Measurements from ENCODE around the gene MMADHC. TPM values are rescaled to one million over a fixed set of nuclear protein-coding genes. Genes with fewer than 3 reads are reported as not detected.

Gene MMADHC
- total and polyA plus RNA-seq, 2 experiments from 2014 or later, result 138 to 158 TPM

GRCh38 chr2:149579972-149580882, 7.3 kb downstream of the MMADHC start:
- TF ChIP-seq CTCF (IDR thresholded peaks at IDR 0.05; ENCODE audit: poor library complexity), result no peak
- no peak for TF ChIP-seq EZH2 (IDR thresholded peaks at IDR 0.05; ENCODE audit: borderline replicate concordance)
- TF ChIP-seq EZH2phosphoT487 (IDR thresholded peaks at IDR 0.05; ENCODE audit: low read depth, severe bottlenecking, unreplicated experiment), result no peak
- no peak for DNase-seq (ENCODE audit: low spot score)
- Histone ChIP-seq H3K27me3 (no peaks in the 10 kb centered on the region), H3K4me2 (no peak overlapping the region), H3K36me3 (replicated peaks; ENCODE audit: insufficient read depth, low read depth) (no peaks in the 10 kb centered on the region), H3K27ac (no peak overlapping the region), H2AFZ (no peak overlapping the region), H3K79me2 (peaks cover 62% of the 10 kb centered on the region), H3K9me3 (ENCODE audit: low read depth) (no peaks in the 10 kb centered on the region), H3K4me1 (ENCODE audit: insufficient read depth) (peaks cover 7% of the 10 kb centered on the region), H3K9me2 (replicated peaks; ENCODE audit: insufficient read depth) (no peaks in the 10 kb centered on the region), H3K4me3 (no peak overlapping the region), H4K20me1 (ENCODE audit: insufficient read depth, poor library complexity, severe bottlenecking) (peaks cover 31% of the 10 kb centered on the region)
- 84% methylated on average over 7 of the region's 7 CpGs for WGBS (ENCODE audit: low lambda C conversion rate, missing lambda C conversion rate)

GRCh38 chr2:149577269-149577668, 10.3 kb downstream of the MMADHC start:
- H3K4me2 ChIP-seq, result no peak overlapping the region
- peaks cover 12% of the 10 kb centered on the region for H3K4me1 ChIP-seq (ENCODE audit: insufficient read depth)
- no peaks in the 10 kb centered on the region for H3K9me3 ChIP-seq (ENCODE audit: low read depth)
- WGBS (ENCODE audit: low lambda C conversion rate, missing lambda C conversion rate), result 93% methylated on average over 2 of the region's 2 CpGs
- no peaks in the 10 kb centered on the region for H3K36me3 ChIP-seq (replicated peaks; ENCODE audit: insufficient read depth, low read depth)
- DNase-seq (ENCODE audit: low spot score), result no peak
- peaks cover 38% of the 10 kb centered on the region for H3K79me2 ChIP-seq
- no peaks in the 10 kb centered on the region for H3K9me2 ChIP-seq (replicated peaks; ENCODE audit: insufficient read depth)
- no peak overlapping the region for H3K27ac ChIP-seq
- H3K27me3 ChIP-seq, result no peaks in the 10 kb centered on the region
- no peak overlapping the region for H3K4me3 ChIP-seq
- no peak for TF ChIP-seq EZH2phosphoT487 (IDR thresholded peaks at IDR 0.05; ENCODE audit: low read depth, severe bottlenecking, unreplicated experiment)
- no peak for TF ChIP-seq EZH2 (IDR thresholded peaks at IDR 0.05; ENCODE audit: borderline replicate concordance)
- TF ChIP-seq CTCF (IDR thresholded peaks at IDR 0.05; ENCODE audit: poor library complexity), result no peak
- H4K20me1 ChIP-seq (ENCODE audit: insufficient read depth, poor library complexity, severe bottlenecking), result peaks cover 13% of the 10 kb centered on the region
- H2AFZ ChIP-seq, result no peak overlapping the region

- DNase-seq (ENCODE audit: low spot score), result no peak
- Histone ChIP-seq H3K4me1 (ENCODE audit: insufficient read depth) (peaks cover 12% of the 10 kb centered on the region), H4K20me1 (ENCODE audit: insufficient read depth, poor library complexity, severe bottlenecking) (peaks cover 9% of the 10 kb centered on the region), H3K4me2 (no peak overlapping the region), H3K27ac (no peak overlapping the region), H2AFZ (no peak overlapping the region), H3K79me2 (peaks cover 30% of the 10 kb centered on the region), H3K9me2 (replicated peaks; ENCODE audit: insufficient read depth) (no peaks in the 10 kb centered on the region), H3K9me3 (ENCODE audit: low read depth) (no peaks in the 10 kb centered on the region), H3K36me3 (replicated peaks; ENCODE audit: insufficient read depth, low read depth) (no peaks in the 10 kb centered on the region), H3K27me3 (no peaks in the 10 kb centered on the region), H3K4me3 (no peak overlapping the region)
- WGBS (ENCODE audit: low lambda C conversion rate, missing lambda C conversion rate), result 88% methylated on average over 2 of the region's 2 CpGs
- TF ChIP-seq CTCF (IDR thresholded peaks at IDR 0.05; ENCODE audit: poor library complexity) (no peak), EZH2phosphoT487 (IDR thresholded peaks at IDR 0.05; ENCODE audit: low read depth, severe bottlenecking, unreplicated experiment) (no peak), EZH2 (IDR thresholded peaks at IDR 0.05; ENCODE audit: borderline replicate concordance) (no peak)
These were observed 11.8 kb downstream of the MMADHC start for GRCh38 chr2:149575752-149576151.

All from hepatocyte (in vitro differentiated cells).